Measurements from ENCODE around the gene HEY2.

Gene HEY2

DNA sequence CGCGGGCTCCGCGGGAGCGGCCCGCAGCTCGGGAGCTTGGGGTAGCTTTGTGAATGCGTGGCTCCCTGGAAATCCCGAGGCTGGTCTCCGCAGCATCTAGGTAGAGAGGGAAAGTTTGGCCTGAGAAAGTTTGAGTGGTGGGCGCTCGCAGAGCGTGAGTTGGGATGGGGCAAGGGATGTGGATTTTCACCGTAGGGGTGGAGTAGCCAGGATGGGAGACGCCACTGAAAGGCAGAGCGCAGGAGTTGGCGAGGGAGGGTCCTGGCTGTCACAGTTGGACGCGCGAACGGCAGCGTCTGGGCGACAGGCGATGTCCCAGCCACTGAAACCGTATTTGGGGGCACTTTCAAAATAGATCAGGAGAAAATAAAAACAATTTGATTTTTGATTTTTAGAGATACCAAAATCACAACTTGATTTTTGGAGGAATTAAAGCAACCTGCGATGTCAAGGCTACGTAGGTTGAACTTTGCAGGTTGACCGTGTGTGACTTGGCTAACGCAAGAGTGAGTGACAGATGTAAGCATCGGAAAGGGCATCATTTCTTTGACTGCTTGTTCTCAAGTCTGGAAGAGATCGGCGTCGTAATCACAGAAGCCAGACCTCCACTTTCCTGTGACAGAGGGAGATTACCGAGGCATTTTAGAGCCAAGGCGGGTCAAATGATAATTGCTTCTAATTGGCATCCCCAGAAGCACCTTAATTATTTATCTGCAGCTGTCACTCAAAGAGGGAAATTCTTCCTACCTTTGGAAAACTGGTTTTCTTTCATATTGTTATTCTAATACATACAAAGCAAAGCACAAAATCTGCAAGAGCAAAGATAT, 646 bp downstream of the HEY2 start:
- TF ChIP-seq GATA3 (IDR thresholded peaks at IDR 0.05; ENCODE audit: low read depth, low read length) (no peak), GATA2 (IDR thresholded peaks at IDR 0.05; ENCODE audit: low read depth, low read length) (no peak)

DNA sequence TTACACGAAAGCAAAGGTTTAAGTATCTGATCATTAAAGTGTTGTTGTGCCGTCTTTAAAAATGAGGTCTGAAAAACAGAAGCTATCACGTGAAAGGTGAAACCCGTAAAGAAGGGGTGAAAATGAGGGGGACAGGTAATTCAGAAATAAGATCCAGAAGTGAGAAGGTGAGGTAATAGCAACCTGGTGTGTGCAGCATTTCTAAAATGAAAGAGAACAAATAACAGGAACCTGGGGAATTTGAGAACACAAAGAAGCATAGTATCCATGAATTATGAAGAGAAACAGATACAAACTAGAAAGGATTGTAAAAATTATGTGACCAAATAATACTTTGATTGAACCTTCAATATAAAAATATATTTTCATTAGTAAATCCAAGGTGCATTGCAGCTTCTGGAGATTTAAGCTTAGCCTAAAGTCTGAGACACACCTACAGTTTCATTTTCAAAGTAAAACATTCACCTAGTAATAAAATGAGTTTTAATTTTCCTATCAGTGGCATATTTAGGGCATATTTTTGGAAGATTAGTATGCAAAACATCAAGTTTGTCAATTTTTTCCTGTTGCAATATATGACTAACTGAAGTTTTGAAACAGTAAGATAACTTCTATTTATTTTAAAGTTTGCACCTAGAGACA, 1.4 kb downstream of the HEY2 start:
- TF ChIP-seq GATA2 (IDR thresholded peaks at IDR 0.05; ENCODE audit: low read depth, low read length) (no peak), GATA3 (IDR thresholded peaks at IDR 0.05; ENCODE audit: low read depth, low read length) (no peak)

DNA sequence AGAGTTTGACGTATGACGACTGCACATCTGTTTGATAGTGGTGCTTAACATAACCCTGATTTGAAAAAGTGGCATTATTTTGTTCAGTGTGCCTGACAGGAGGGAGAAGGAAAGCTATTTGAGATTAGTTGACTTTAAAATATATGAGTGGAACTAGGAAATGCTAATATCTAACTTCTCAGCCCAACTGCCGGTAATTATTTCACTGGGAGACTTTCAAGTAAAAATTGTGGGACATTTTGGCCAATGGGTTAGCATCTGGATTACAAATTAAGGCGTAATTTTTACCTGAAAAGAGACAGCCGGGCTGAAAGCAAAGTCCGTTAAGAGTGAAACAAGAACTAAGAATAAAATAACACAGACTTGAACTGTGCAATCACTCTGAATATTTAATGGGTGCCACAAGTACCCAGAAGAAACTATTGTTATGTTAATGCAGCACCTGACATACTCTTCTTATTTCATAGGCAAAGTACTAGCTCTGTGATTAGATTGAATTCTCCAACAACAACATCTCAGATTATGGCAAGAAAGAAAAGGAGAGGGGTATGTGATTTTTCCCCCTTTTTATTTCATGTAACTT, 2.0 kb downstream of the HEY2 start:
- TF ChIP-seq GATA2 (IDR thresholded peaks at IDR 0.05; ENCODE audit: low read depth, low read length) (no peak), GATA3 (IDR thresholded peaks at IDR 0.05; ENCODE audit: low read depth, low read length) (no peak)

DNA sequence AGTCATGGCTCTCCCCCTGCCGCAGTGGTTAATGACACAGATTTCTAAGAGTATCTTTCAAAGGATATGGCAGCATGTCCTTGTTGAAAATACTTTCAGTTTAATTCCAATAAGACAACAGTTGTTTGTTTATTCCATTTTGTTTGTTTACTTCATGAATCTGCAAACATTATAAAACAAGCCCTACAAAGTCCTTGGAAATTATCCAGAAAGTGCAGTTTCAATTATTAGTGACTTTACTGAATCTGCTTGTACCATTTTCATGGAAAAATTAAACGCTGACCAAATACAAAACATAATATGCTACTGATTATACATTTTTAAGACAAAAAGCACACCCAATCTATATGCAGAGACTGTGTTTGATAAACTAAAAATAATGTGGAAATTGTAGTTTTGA, 3.3 kb downstream of the HEY2 start:
- TF ChIP-seq GATA2 (IDR thresholded peaks at IDR 0.05; ENCODE audit: low read depth, low read length) (no peak), GATA3 (IDR thresholded peaks at IDR 0.05; ENCODE audit: low read depth, low read length) (no peak)

GRCh38 chr6:125753218-125753936, 3.9 kb downstream of the HEY2 start:
- TF ChIP-seq GATA2 (IDR thresholded peaks at IDR 0.05; ENCODE audit: low read depth, low read length) (no peak), GATA3 (IDR thresholded peaks at IDR 0.05; ENCODE audit: low read depth, low read length) (no peak)

DNA sequence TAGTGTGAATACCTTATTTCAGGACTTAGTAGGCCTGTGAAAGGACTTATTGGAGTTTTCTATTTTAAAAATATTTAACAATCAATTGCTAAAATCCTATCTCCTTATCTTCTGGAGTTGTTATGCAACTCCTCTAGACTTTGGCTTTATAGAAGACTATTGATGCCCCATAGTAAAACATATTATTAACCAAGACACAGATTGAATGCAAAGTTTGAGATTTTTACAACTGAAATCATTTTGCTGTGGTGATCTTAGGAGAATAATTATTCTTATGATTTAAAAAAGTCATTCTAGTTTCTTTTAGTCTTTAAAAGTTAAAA, 4.5 kb downstream of the HEY2 start:
- TF ChIP-seq GATA2 (IDR thresholded peaks at IDR 0.05; ENCODE audit: low read depth, low read length), result no peak
- no peak for TF ChIP-seq GATA3 (IDR thresholded peaks at IDR 0.05; ENCODE audit: low read depth, low read length)

- TF ChIP-seq GATA2 (IDR thresholded peaks at IDR 0.05; ENCODE audit: low read depth, low read length), result no peak
- TF ChIP-seq GATA3 (IDR thresholded peaks at IDR 0.05; ENCODE audit: low read depth, low read length), result no peak
Observed at GRCh38 chr6:125754566-125754965, 5.1 kb downstream of the HEY2 start.

GRCh38 chr6:125759184-125759902, 9.9 kb downstream of the HEY2 start:
- TF ChIP-seq GATA2 (IDR thresholded peaks at IDR 0.05; ENCODE audit: low read depth, low read length) (no peak), GATA3 (IDR thresholded peaks at IDR 0.05; ENCODE audit: low read depth, low read length) (no peak)

GRCh38 chr6:125759959-125760457, 10.6 kb downstream of the HEY2 start:
- no peak for TF ChIP-seq GATA2 (IDR thresholded peaks at IDR 0.05; ENCODE audit: low read depth, low read length)

- TF ChIP-seq GATA3 (IDR thresholded peaks at IDR 0.05; ENCODE audit: low read depth, low read length) (no peak), GATA2 (IDR thresholded peaks at IDR 0.05; ENCODE audit: low read depth, low read length) (no peak)
Observed at GRCh38 chr6:125764121-125764671, 14.8 kb downstream of the HEY2 start.

DNA sequence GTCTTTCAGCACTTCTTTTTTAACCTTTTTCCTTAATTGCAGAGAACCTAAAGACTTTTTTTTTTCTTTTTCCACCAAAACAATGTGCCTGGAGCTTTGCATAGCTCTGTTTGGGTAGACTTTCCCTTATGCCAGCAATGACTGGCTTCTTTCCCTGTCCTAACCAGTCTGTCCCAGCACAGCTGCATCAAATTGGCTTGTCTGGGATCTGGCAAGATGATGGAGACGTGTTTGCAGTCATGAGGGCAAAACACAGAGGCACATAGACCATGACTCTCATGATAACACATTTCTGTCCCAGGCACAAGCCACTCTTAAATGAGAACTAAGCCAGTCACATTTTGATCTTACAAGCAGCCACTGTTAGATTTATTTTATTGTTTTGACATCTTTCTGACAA, 16.5 kb downstream of the HEY2 start:
- TF ChIP-seq GATA2 (IDR thresholded peaks at IDR 0.05; ENCODE audit: low read depth, low read length) (no peak), GATA3 (IDR thresholded peaks at IDR 0.05; ENCODE audit: low read depth, low read length) (no peak)

GRCh38 chr6:125766641-125767040, 17.2 kb downstream of the HEY2 start:
- TF ChIP-seq GATA3 (IDR thresholded peaks at IDR 0.05; ENCODE audit: low read depth, low read length) (no peak), GATA2 (IDR thresholded peaks at IDR 0.05; ENCODE audit: low read depth, low read length) (no peak)

DNA sequence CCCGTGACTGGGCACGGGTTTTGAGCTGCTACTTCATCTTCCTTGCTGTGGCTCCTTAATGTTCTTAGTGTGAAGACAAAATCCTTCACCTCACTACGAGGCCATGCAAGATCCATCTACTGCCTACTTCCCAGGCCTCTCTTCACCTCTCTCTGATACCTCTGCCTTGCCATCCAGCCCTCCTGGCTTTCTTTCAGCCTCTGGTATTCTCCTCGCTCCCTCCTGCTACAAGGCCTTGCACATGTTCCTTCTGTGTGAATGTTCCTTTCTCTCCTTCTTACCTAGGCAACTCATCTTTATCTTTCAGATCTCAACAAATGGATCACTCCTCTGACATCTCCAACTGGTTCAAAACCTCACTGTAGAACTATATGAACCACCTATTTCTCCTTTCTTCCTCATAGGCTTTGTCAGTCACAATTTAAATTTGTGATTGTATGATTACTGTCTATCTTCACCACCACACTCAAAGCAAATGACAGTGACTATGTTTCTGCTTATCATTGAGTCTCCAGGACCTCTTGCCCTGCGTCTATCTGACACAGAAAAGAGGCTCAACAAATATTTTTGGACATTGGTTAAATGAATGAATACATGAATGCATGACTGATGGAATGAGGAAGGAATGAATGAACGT, 19.8 kb downstream of the HEY2 start:
- TF ChIP-seq GATA2 (IDR thresholded peaks at IDR 0.05; ENCODE audit: low read depth, low read length), result no peak

Measured in SH-SY5Y (cell line).